Activated CD4-positive, alpha-beta memory T cell treated with anti-CD3 and anti-CD28 coated beads for 36 hours (primary cell): ENCODE results near the gene OGFRL1. TPM values are rescaled to one million over a fixed set of nuclear protein-coding genes. Genes with fewer than 3 reads are reported as not detected.
A peak's percentile ranks its signal among the peaks of the same experiment; 100 is the strongest.
"Not testable (repeated sequence)": the region's sequence is repeated elsewhere in the genome, so short reads cannot be mapped to it uniquely, and the experiment has no call there.

Experiments used
- CTCF ChIA-PET: fragments of 350-600 bp; sonication (Branson Sonifier 250); formaldehyde crosslinking; loops from one replicate; lab custom pipeline; 2021; ENCODE audit warnings: antibody characterized with exemption, inconsistent platforms; lab: Charles Lee
- POLR2A ChIA-PET: fragments of 350-600 bp; sonication (Branson Sonifier 250); formaldehyde crosslinking; loops from one replicate; lab custom pipeline; 2021; ENCODE audit warnings: antibody characterized with exemption; lab: Charles Lee
- DNase-seq: peaks from one replicate; pipeline ENCODE4 v3.0.0-alpha.2; 2020
- H3K27ac Mint-ChIP-seq: one replicate; pipeline ENCODE4 v1.8.0; 2021; ENCODE audit warnings: mixed read lengths
- H3K27me3 Mint-ChIP-seq: one replicate; pipeline ENCODE4 v1.8.0; 2021; ENCODE audit warnings: mixed read lengths
- H3K36me3 Mint-ChIP-seq: one replicate; pipeline ENCODE4 v1.8.0; 2021; ENCODE audit warnings: mixed read lengths
- H3K4me1 Mint-ChIP-seq: one replicate; pipeline ENCODE4 v1.8.0; 2021; ENCODE audit warnings: low read depth, mixed read lengths
- H3K4me3 Mint-ChIP-seq: one replicate; pipeline ENCODE4 v1.8.0; 2021; ENCODE audit warnings: mild to moderate bottlenecking, mixed read lengths
- H3K9me3 Mint-ChIP-seq: one replicate; pipeline ENCODE4 v1.8.0; 2021; ENCODE audit warnings: mixed read lengths
- intact Hi-C: fragments of 100-400 bp; cut with micrococcal nuclease; formaldehyde crosslinking; loops from one replicate; pipeline ENCODE4 v1.15.1; 2023
- total RNA-seq, 2 experiments: library from RNA; stranded (reverse); gene quantifications; one replicate each; pipeline ENCODE4 v1.2.3, GENCODE V29; 2021

The OGFRL1 gene
- total RNA-seq, 2 experiments from 2014 or later, result 3.8 to 4.3 TPM

GRCh38 chr6:71259888-71260604 lies 28.6 kb upstream of the OGFRL1 start:
- Mint-ChIP-seq H3K27me3 (peaks cover 8% of the 10 kb centered on the region), H3K27ac (no peak overlapping the region), H3K9me3 (no peaks in the 10 kb centered on the region), H3K36me3 (no peaks in the 10 kb centered on the region), H3K4me1 (no peaks in the 10 kb centered on the region), H3K4me3 (no peak overlapping the region)
- intact Hi-C loops, result no loop called here
- CTCF ChIA-PET, result no interaction called here
- POLR2A ChIA-PET, result no interaction called here
- no peak for DNase-seq

- Mint-ChIP-seq H3K4me1 (no peaks in the 10 kb centered on the region), H3K4me3 (no peak overlapping the region), H3K36me3 (no peaks in the 10 kb centered on the region), H3K27me3 (peaks cover 8% of the 10 kb centered on the region), H3K9me3 (no peaks in the 10 kb centered on the region), H3K27ac (no peak overlapping the region)
- intact Hi-C loops, result no loop called here
- no peak for DNase-seq
- ChIA-PET CTCF (no interaction called here), POLR2A (no interaction called here)
These were observed 25.7 kb upstream of the OGFRL1 start for GRCh38 chr6:71262914-71263313.

GRCh38 chr6:71266392-71266791 lies 22.2 kb upstream of the OGFRL1 start:
- POLR2A ChIA-PET, CTCF ChIA-PET, H3K36me3 Mint-ChIP-seq, intact Hi-C loops, DNase-seq, H3K4me1 Mint-ChIP-seq, H3K27ac Mint-ChIP-seq, H3K4me3 Mint-ChIP-seq, H3K9me3 Mint-ChIP-seq: not testable (repeated sequence)
- peaks cover 10% of the 10 kb centered on the region for H3K27me3 Mint-ChIP-seq

GRCh38 chr6:71268735-71269437 lies 19.7 kb upstream of the OGFRL1 start:
- Mint-ChIP-seq H3K4me1 (no peaks in the 10 kb centered on the region), H3K9me3 (peaks cover 6% of the 10 kb centered on the region), H3K36me3 (no peaks in the 10 kb centered on the region), H3K4me3 (no peak overlapping the region), H3K27me3 (peaks cover 7% of the 10 kb centered on the region), H3K27ac (no peak overlapping the region)
- intact Hi-C loops, result no loop called here
- CTCF ChIA-PET, result no interaction called here
- DNase-seq, result no peak
- POLR2A ChIA-PET, result no interaction called here

- H3K4me3 Mint-ChIP-seq, result no peak overlapping the region
- no peaks in the 10 kb centered on the region for H3K9me3 Mint-ChIP-seq
- H3K27me3 Mint-ChIP-seq, result no peaks in the 10 kb centered on the region
- DNase-seq, result no peak
- no peaks in the 10 kb centered on the region for H3K36me3 Mint-ChIP-seq
- ChIA-PET CTCF (no interaction called here), POLR2A (no interaction called here)
- H3K4me1 Mint-ChIP-seq, result no peaks in the 10 kb centered on the region
- intact Hi-C loops, result no loop called here
- H3K27ac Mint-ChIP-seq, result no peak overlapping the region
These were observed 10.5 kb upstream of the OGFRL1 start for GRCh38 chr6:71277926-71278600.

GRCh38 chr6:71279321-71279720 lies 9.3 kb upstream of the OGFRL1 start:
- no peak overlapping the region for H3K27ac Mint-ChIP-seq
- intact Hi-C loops, result no loop called here
- H3K36me3 Mint-ChIP-seq, result no peaks in the 10 kb centered on the region
- no peak for DNase-seq
- H3K27me3 Mint-ChIP-seq, result no peaks in the 10 kb centered on the region
- POLR2A ChIA-PET, result no interaction called here
- H3K4me3 Mint-ChIP-seq, result no peak overlapping the region
- no peaks in the 10 kb centered on the region for H3K9me3 Mint-ChIP-seq
- no peaks in the 10 kb centered on the region for H3K4me1 Mint-ChIP-seq
- CTCF ChIA-PET, result no interaction called here

- H3K4me3 Mint-ChIP-seq, result no peak overlapping the region
- H3K9me3 Mint-ChIP-seq, result no peaks in the 10 kb centered on the region
- ChIA-PET POLR2A (interaction anchor here (0.6 kb wide), 1 partner anchor 1006 kb away, joined by 3 read pairs; no protein-coding TSS in a partner anchor), CTCF (no interaction called here)
- H3K27ac Mint-ChIP-seq, result no peak overlapping the region
- H3K27me3 Mint-ChIP-seq, result no peaks in the 10 kb centered on the region
- DNase-seq, result no peak
- no peaks in the 10 kb centered on the region for H3K4me1 Mint-ChIP-seq
- intact Hi-C loops, result no loop called here
- no peaks in the 10 kb centered on the region for H3K36me3 Mint-ChIP-seq
These were observed 8.9 kb upstream of the OGFRL1 start for GRCh38 chr6:71279740-71280139.

- POLR2A ChIA-PET, result no interaction called here
- intact Hi-C loops, result no loop called here
- Mint-ChIP-seq H3K4me3 (no peak overlapping the region), H3K27me3 (no peaks in the 10 kb centered on the region), H3K9me3 (no peaks in the 10 kb centered on the region), H3K36me3 (no peaks in the 10 kb centered on the region), H3K27ac (no peak overlapping the region), H3K4me1 (no peaks in the 10 kb centered on the region)
- no peak for DNase-seq
- CTCF ChIA-PET, result no interaction called here
These were observed 7.9 kb upstream of the OGFRL1 start for GRCh38 chr6:71280701-71281100.

GRCh38 chr6:71284785-71285184 lies 3.8 kb upstream of the OGFRL1 start:
- Mint-ChIP-seq H3K27me3 (no peaks in the 10 kb centered on the region), H3K36me3 (no peaks in the 10 kb centered on the region), H3K4me1 (peaks cover 13% of the 10 kb centered on the region), H3K4me3 (no peak overlapping the region), H3K27ac (no peak overlapping the region), H3K9me3 (no peaks in the 10 kb centered on the region)
- no peak for DNase-seq
- ChIA-PET POLR2A (no interaction called here), CTCF (no interaction called here)
- intact Hi-C loops, result loop anchor here (5.0 kb wide), 3 partner anchors 63 to 872 kb away; partner anchors contain the start of genes FAM135A and SMAP1

GRCh38 chr6:71287038-71287437 lies 1.6 kb upstream of the OGFRL1 start:
- Mint-ChIP-seq H3K36me3 (no peaks in the 10 kb centered on the region), H3K9me3 (no peaks in the 10 kb centered on the region), H3K4me1 (peaks cover 33% of the 10 kb centered on the region), H3K27ac (no peak overlapping the region), H3K27me3 (no peaks in the 10 kb centered on the region), H3K4me3 (peak overlapping the region; percentile 65)
- POLR2A ChIA-PET, result no interaction called here
- CTCF ChIA-PET, result interaction anchor here (0.6 to 1.5 kb wide), 2 partner anchors 63 to 72 kb away, joined by 4 to 6 read pairs; no protein-coding TSS in a partner anchor
- DNase-seq, result no peak
- intact Hi-C loops, result loop anchor here (5.0 kb wide), 3 partner anchors 60 to 875 kb away; partner anchors contain the start of genes FAM135A and SMAP1

- no peaks in the 10 kb centered on the region for H3K9me3 Mint-ChIP-seq
- H3K4me1 Mint-ChIP-seq, result peaks cover 35% of the 10 kb centered on the region
These were observed 734 bp upstream of the OGFRL1 start for GRCh38 chr6:71287926-71288227.

More at GRCh38 chr6:71287926-71288227, 734 bp upstream of the OGFRL1 start:
- DNase-seq, result no peak
- CTCF ChIA-PET, result interaction anchor here (0.5 to 1.5 kb wide), 4 partner anchors 18 to 875 kb away, joined by 3 to 6 read pairs (median 4); partner anchors contain the start of genes FAM135A and SMAP1
- H3K27me3 Mint-ChIP-seq, result no peaks in the 10 kb centered on the region
- H3K36me3 Mint-ChIP-seq, result no peaks in the 10 kb centered on the region
- POLR2A ChIA-PET, result interaction anchor here (1.6 kb wide), 1 partner anchor 22 kb away, joined by 3 read pairs; no protein-coding TSS in a partner anchor
- peak overlapping the region; percentile 65 for H3K4me3 Mint-ChIP-seq
- intact Hi-C loops, result loop anchor here (5.0 kb wide), 3 partner anchors 59 to 876 kb away; partner anchors contain the start of genes FAM135A and SMAP1
- H3K27ac Mint-ChIP-seq, result peak overlapping the region; percentile 19
